Uterus (tissue), 4 donors: ENCODE data around the gene LCORL. TPM values are rescaled to one million over a fixed set of nuclear protein-coding genes. Genes with fewer than 3 reads are reported as not detected.

ENCODE experiments used
- DNase-seq, 2 donors: peaks; one replicate each; pipeline ENCODE4 v3.0.0-alpha.2; 2019 to 2020
- H3K27ac ChIP-seq, 2 donors: fragments of 200-600 bp; sonication (generic); 1 replicate in 1 of 2; 2 replicates in 1 of 2; pipeline ENCODE4 v1.5.1; 2016 to 2018
- H3K27me3 ChIP-seq, 2 donors: fragments of 200-600 bp; sonication (generic); one replicate each; pipeline ENCODE4 v1.5.1; 2018 to 2019; ENCODE audit warnings: control low read depth in 1 of 2
- H3K36me3 ChIP-seq, 2 donors: fragments of 200-600 bp; sonication (generic); one replicate each; pipeline ENCODE4 v1.5.1; 2019; ENCODE audit warnings: control low read depth in 1 of 2
- H3K4me1 ChIP-seq, 2 donors: fragments of 200-600 bp; sonication (generic); one replicate each; pipeline ENCODE4 v1.5.1; 2018 to 2019; ENCODE audit warnings: control low read depth in 1 of 2
- H3K4me3 ChIP-seq, 2 donors: fragments of 200-600 bp; sonication (generic); 1 replicate in 1 of 2; 2 replicates in 1 of 2; pipeline ENCODE4 v1.5.1; 2018 to 2019; ENCODE audit warnings: mild to moderate bottlenecking in 1 of 2
- H3K9me3 ChIP-seq, 2 donors: fragments of 200-600 bp; sonication (generic); one replicate each; pipeline ENCODE4 v1.5.1; 2019; ENCODE audit warnings: control low read depth in 1 of 2
- POLR2A ChIP-seq, 2 donors: fragments of 450-650 bp; IDR thresholded peaks; one replicate each; pipeline ENCODE4 v1.6.1; 2016; ENCODE audit warnings: antibody characterized with exemption in 2 of 2, mild to moderate bottlenecking in 1 of 2, moderate library complexity in 1 of 2
- intact Hi-C: fragments of 100-400 bp; cut with DNase I; formaldehyde crosslinking; loops from one replicate; pipeline ENCODE4 v1.15.1; 2023; ENCODE audit warnings: low total_unique reads
- total RNA-seq, 4 donors: library from RNA; depleted of rRNA in 3 of 4; stranded (reverse); fragments of >200 nt in 3 of 4; gene quantifications; one replicate each; pipeline versions ENCODE4 v1.1.0 to v1.2.4, GENCODE V29; 2014 to 2023
- TF ChIP-seq, protein P1 (sequence below), 4 experiments: fragments of 200-600 bp in 2 of 4; fragments of 450-650 bp in 2 of 4; sonication (generic) in 2 of 4; IDR thresholded peaks; one replicate each; pipeline ENCODE4 v1.5.1; 2016 to 2019; ENCODE audit warnings: antibody characterized with exemption in 4 of 4, mild to moderate bottlenecking in 2 of 4, moderate library complexity in 1 of 4
- donor health status: DM: yes; HTN: yes; CAD: no.

LCORL gene
- total RNA-seq, 4 donors from 2014 or later = 14.1 to 66.7 (median 23.1) TPM

DNA sequence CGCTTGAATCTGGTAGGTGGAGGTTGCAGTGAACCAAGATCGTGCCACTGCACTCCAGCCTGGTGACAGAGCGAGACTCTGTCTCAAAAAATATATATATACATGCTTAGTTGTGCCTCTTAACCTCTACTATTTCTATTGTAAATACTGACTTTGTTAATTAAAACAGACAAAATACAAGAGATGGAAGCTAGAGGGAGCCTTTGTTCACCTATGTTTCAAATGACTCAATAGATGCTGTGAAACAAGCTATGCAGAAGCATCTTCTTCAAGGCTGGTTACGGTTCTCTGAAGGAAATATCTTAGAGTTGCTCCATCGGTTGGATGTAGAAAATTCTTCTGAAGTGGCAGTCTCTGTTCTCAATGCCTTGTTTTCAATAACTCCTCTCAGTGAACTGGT is 204.5 kb downstream of the LCORL start:
- Histone ChIP-seq H3K27me3 (no peaks in the 10 kb centered on the region), H3K4me3 (no peak overlapping the region), H3K4me1 (no peaks in the 10 kb centered on the region), H3K9me3 (no peaks in the 10 kb centered on the region), H3K36me3 (no peaks in the 10 kb centered on the region), H3K27ac (no peak overlapping the region)
- intact Hi-C loops = no loop called here
- no peak for DNase-seq
- TF ChIP-seq POLR2A (IDR thresholded peaks at IDR 0.05) = no peak
- TF ChIP-seq, protein P1, sequence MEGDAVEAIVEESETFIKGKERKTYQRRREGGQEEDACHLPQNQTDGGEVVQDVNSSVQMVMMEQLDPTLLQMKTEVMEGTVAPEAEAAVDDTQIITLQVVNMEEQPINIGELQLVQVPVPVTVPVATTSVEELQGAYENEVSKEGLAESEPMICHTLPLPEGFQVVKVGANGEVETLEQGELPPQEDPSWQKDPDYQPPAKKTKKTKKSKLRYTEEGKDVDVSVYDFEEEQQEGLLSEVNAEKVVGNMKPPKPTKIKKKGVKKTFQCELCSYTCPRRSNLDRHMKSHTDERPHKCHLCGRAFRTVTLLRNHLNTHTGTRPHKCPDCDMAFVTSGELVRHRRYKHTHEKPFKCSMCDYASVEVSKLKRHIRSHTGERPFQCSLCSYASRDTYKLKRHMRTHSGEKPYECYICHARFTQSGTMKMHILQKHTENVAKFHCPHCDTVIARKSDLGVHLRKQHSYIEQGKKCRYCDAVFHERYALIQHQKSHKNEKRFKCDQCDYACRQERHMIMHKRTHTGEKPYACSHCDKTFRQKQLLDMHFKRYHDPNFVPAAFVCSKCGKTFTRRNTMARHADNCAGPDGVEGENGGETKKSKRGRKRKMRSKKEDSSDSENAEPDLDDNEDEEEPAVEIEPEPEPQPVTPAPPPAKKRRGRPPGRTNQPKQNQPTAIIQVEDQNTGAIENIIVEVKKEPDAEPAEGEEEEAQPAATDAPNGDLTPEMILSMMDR (IDR thresholded peaks at IDR 0.05) = peak; percentile 46 to 63 (median 54)

DNA sequence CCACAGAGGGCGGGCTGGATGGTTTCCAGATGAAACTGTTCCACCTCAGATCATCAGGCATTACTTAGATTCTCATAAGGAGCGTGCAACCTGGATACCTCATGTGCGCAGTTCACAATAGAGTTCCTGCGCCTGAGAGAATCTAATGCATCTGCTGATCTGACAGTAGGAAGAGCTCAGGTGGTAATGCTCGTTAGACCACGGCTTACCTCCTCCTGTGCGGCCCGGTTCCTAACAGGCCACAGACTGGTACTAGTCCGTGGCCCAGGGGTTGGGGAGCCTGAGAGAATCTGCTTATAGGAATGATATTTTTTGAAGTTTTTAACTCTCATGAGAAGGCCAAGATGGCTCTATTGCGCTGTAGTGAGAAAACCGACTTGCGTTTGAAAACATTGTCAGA is 205.4 kb downstream of the LCORL start:
- H3K9me3 ChIP-seq = no peaks in the 10 kb centered on the region
- TF ChIP-seq POLR2A (IDR thresholded peaks at IDR 0.05) = no peak
- TF ChIP-seq, protein P1 (IDR thresholded peaks at IDR 0.05) = no peak
- intact Hi-C loops = no loop called here
- DNase-seq = no peak
- no peaks in the 10 kb centered on the region for H3K27me3 ChIP-seq
- no peak overlapping the region for H3K4me3 ChIP-seq
- H3K36me3 ChIP-seq = no peaks in the 10 kb centered on the region
- H3K4me1 ChIP-seq = peaks cover 0 to 1% of the 10 kb centered on the region in 2 donors
- H3K27ac ChIP-seq = no peak overlapping the region

DNA sequence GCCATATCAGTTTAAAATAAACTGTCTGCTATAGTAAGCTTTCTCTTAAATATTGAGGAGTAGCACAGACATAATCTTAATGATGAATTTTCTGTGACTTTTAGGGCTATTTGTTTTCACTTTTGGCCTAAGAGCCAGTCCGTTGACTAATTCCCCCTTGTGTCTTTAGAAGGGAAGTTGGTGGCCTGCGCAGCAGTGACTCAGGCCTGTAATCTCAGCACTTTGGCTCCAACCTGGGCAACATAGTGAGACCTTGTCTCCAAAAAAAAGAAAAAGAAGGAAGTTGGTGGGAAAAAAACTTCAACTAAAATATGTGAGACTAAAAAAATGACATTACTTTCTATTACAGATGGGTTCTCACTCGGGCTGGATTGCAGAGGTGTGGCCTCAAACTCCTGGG is 207.4 kb downstream of the LCORL start:
- Histone ChIP-seq H3K27ac (no peak overlapping the region), H3K4me1 (peaks cover 0 to 4% of the 10 kb centered on the region in 2 donors), H3K27me3 (no peaks in the 10 kb centered on the region), H3K4me3 (no peak overlapping the region), H3K36me3 (no peaks in the 10 kb centered on the region), H3K9me3 (no peaks in the 10 kb centered on the region)
- intact Hi-C loops = no loop called here
- no peak for DNase-seq
- no peak for TF ChIP-seq POLR2A (IDR thresholded peaks at IDR 0.05)
- TF ChIP-seq, protein P1 (IDR thresholded peaks at IDR 0.05) = no peak

DNA sequence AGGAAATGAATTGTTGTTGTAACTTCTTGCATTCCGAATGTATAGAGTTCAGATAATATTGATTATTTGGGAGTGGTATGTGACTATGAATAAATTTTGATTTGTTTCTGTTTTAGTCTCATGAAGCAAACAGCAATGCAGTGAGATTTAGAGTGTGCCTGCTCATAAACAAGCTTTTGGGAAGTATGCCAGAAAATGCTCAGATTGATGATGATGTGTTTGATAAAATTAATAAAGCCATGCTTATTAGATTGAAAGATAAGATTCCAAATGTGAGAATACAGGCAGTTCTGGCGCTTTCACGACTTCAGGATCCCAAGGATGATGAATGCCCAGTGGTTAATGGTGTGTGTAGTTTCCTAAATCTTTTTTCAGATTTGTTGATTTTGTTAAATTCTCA is 208.8 kb downstream of the LCORL start:
- no peaks in the 10 kb centered on the region for H3K36me3 ChIP-seq
- no peaks in the 10 kb centered on the region for H3K27me3 ChIP-seq
- no peak overlapping the region for H3K4me3 ChIP-seq
- H3K9me3 ChIP-seq = no peaks in the 10 kb centered on the region
- intact Hi-C loops = no loop called here
- no peak for TF ChIP-seq POLR2A (IDR thresholded peaks at IDR 0.05)
- TF ChIP-seq, protein P1 (IDR thresholded peaks at IDR 0.05) = no peak
- no peak for DNase-seq
- H3K4me1 ChIP-seq = peaks cover 5 to 10% of the 10 kb centered on the region in 2 donors
- H3K27ac ChIP-seq = no peak overlapping the region

DNA sequence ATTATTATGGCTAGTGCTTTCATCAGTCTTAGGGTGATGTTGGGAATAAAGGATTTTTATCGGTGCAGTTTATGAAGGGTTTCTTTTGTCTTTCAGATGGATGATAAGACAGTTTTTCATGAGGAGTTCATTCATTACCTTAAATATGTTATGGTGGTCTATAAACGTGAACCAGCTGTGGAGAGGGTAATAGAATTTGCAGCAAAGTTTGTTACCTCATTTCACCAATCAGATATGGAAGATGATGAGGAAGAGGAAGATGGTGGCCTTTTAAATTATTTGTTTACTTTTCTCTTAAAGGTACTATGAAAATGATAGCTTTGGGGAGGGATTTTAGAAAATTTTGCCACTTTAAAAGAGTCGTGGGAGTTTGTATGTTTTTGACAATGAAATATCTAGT is 209.4 kb downstream of the LCORL start:
- DNase-seq = no peak
- TF ChIP-seq, protein P1 (IDR thresholded peaks at IDR 0.05) = no peak
- TF ChIP-seq POLR2A (IDR thresholded peaks at IDR 0.05) = no peak
- Histone ChIP-seq H3K4me1 (peaks cover 9 to 10% of the 10 kb centered on the region in 2 donors), H3K4me3 (no peak overlapping the region), H3K36me3 (no peaks in the 10 kb centered on the region), H3K27ac (no peak overlapping the region), H3K27me3 (no peaks in the 10 kb centered on the region), H3K9me3 (no peaks in the 10 kb centered on the region)
- intact Hi-C loops = no loop called here
